Activated naive CD4-positive, alpha-beta T cell treated with anti-CD3 and anti-CD28 coated beads, Interleukin-2, amount 50 U/mL, for 16 hours (primary cell): ENCODE data around the gene FRYL.
"Not testable (repeated sequence)": the region's sequence is repeated elsewhere in the genome, so short reads cannot be mapped to it uniquely, and the experiment has no call there.

ENCODE experiments used
- DNase-seq: peaks from one replicate; pipeline ENCODE4 v3.0.0-alpha.2; 2020

The FRYL gene

DNA sequence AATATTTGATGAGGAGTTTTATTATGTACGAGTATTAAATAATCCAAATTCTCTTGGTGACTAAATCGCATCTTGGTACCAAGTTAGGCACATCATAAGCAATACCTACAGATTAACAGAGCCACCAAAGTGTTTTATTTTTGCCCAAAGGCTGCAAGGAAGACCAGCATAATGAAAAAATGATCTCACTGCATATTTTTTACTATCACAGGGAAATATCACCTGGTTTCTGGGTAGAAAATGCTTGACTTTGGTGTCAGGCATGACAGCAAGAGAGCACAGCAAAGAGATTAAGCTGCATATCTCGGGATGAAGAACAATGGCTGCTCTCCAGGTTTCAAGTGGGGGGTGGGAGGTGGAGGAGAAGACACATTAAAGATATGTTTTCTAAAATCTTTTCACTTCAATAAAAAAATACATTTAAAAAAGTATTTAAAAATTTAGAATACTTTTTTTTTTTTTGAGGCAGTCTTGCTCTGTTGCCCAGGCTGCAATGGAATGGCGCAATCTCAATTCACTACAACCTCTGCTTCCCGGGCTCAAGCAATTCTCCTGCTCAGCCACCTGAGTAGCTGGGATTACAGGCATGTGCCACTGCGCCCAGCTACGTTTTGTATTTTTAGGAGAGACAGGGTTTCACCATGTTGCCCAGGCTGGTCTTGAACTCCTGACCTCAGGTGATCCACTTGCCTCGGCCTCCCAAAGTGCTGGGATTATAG, 86.1 kb downstream of the FRYL start:
- DNase-seq = no peak

DNA sequence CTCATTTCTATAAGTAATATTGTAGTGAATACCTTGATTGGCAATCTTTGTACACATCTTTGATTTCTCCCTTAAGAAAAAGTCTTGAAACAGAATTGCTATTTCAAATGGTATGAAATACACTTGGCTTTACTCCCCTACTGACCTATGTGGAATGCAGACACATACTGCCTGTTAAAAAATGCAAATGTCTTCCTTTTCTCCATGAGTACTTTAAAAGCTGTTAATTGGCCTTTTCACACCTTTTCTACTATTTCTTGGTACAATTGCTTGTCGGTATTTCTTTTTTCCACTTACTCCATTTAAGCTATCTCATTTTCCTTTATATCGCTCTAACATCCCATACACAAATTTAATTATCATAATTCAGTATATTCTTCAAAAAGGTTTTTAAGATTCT, 87.2 kb downstream of the FRYL start:
- no peak for DNase-seq

GRCh38 chr4:48692044-48692443, 88.0 kb downstream of the FRYL start:
- DNase-seq = no peak

GRCh38 chr4:48688953-48689352, 91.1 kb downstream of the FRYL start:
- no peak for DNase-seq

DNA sequence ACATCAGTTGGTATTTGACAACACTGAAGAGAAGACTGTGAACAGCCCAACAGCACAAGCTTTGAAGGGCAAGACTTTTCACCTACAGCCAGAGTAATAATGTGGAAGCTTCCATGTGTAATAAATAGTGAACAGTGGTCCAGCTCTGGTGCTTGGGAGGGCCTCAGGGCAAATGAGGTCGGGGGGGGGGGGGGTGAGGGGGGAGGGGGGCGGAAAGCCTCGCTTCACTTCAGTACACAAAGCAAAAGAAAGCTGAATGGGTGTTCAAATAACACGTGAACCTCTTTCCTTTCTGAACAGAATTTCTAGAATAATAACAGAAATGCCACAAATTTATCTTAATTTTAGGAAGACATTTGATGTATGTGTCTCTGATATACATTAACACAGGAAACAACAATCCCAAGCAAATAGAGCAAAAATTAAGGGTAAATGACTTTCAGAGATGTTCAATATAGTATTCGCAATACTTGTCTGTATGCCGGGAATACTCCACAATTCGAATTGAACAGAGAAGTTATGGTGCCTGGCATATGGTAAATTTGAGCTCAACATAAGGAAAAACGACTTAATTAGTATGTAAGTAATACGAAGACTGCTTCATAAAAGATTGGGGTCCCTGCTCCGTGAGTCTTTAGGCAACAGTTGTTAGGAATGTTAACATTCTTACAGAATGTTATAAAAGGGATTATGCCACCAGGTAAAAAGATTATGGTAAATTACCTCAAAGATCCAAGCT, 92.6 kb downstream of the FRYL start:
- DNase-seq = no peak

DNA sequence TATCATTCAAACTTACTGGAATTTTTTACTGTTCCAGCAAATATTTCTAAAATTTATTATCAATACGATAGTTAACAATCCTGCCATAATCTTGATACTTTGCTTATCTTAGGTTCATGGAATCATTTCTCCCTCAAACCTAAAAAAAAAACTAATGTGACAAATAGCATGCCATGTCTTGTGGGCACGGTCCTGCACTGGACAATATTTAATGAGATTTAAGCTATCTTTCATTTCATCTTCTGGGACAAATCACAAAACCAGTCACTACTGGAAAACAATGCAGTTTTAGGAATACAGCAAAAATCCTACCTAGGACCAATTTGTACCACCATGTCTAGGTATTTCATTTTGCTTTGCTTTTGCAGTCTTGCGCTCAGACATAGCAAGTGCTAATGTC, 93.7 kb downstream of the FRYL start:
- DNase-seq = no peak

DNA sequence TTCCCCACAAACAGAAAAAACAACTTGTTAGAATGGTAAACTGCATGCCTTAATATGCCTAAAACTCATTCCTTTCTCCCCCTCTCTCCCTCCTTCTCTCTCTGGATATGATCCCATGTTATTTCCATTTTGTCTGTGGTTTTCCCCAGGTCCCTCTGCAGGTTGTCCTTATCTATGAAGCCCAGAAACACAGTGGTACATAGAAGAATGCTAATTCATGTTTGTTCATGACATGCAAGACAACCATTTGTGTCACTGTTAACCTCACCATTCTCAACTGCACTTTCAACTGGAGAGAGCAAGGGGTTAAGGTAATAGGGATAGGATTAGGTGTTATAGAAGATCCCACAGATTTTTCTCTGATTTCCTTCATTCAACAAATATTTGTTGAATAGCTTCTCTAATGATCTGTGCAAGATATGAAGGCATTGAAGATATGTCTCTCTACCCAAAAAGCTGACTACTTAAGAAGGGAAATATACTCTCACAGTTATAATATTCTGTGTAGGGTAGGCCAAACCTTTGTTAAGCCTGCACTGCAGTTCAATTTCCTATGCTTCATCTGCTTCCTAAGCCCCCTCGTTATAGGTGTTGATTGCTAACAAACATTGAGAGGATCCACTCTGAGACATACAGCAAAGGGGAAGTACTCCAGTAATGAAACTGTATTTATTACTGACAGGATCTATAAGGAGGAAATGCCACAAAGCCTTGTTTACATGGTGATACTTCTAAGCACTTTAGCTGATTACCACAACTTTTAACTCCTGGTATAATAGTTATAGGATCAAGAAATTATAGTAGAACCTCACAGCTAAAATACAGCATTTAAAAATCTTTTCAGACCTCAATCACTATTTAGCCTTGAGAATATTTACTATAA, 96.1 kb downstream of the FRYL start:
- DNase-seq = no peak

GRCh38 chr4:48682870-48683269, 97.2 kb downstream of the FRYL start:
- DNase-seq = not testable (repeated sequence)

DNA sequence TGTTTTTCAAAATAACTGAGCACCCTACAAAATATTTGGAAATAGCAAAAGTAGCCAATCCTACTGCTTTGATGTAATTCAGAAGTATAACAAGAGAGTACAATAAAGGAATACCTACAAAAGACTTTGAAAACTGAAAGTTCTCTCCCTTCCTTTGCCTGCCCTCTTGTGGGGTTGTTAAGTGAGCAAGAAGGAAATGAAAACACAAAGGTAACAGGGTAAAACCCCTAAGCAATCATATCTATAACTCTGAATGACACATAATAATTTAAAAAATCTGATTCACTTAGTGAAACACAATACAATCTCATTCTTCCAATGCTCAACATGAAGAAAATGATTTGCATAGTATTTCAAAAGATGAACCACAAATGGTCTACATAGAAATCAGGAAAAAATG, 98.2 kb downstream of the FRYL start:
- DNase-seq = peak; percentile 13

GRCh38 chr4:48680848-48681568, 99.1 kb downstream of the FRYL start:
- no peak for DNase-seq

DNA sequence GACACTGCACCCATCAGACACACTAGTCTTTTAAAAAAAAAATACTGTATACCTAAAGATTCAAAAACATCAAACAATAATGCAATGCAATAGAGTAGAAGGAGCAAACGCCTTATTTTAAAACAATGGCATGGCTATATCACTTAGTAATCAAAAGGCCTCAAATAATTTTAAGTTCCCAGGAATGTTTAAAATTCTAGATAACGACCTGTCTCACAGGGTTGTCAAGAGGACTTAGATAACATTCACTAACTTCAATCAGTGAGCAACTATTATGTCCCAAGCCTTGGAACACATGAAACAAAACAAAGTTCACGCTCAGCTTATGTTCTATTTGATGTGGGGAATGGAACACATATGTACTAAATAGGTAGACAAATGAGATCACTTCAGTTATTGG, 106.5 kb downstream of the FRYL start:
- no peak for DNase-seq

DNA sequence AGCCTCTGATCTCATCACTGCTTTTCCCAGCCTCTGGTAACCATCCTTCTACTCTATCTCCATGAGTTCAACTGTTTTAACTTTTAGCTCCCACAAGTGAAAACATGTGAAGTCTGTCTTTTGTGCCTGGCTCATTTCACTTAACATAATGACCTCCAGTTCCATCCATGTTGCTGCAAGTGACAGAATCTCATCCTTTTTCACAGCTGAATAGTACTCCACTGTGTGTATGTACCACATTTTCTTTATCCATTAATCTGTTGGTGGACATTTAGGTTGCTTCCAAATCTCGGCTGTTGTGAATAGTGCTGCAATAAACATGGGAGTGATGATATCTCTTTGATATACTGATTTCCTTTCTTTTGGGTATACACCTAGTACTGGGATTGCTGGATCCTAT, 109.5 kb downstream of the FRYL start:
- no peak for DNase-seq

GRCh38 chr4:48669086-48669485, 111.0 kb downstream of the FRYL start:
- DNase-seq = no peak

DNA sequence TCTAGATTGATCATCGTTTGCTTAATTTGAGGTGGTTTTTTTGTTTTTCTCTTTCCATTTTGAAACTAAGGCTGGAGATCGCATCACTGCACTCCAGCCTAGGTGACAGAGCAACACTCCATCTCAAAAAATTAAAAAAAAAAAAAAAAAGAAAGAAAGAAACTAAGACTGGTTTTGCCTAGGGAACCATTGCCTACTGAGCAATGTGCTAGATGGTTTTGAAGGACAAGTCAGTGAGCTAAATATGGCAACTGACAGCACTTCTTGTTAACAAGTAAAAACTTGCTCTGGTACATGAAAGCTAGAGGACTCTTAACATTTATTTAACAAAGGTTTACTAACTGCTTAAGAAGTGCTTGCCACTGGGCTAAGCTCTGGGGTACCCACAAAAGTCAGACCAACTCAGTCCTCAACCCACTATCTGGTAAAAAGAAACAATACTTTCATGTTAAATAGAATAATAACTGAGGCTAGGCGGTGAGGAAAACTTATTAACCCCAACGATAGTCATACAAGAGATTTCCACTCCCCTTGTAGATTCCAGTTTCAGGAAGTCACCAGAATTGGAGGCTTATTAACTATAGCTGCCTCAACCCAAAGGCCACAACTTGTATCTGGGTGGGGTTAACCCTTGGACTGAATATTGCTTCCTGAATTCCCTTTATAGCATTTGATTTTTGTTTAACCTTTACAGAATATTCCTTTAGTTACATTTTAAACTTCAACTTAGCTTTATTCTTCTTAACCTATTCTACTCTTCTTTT, 111.6 kb downstream of the FRYL start:
- DNase-seq = no peak

DNA sequence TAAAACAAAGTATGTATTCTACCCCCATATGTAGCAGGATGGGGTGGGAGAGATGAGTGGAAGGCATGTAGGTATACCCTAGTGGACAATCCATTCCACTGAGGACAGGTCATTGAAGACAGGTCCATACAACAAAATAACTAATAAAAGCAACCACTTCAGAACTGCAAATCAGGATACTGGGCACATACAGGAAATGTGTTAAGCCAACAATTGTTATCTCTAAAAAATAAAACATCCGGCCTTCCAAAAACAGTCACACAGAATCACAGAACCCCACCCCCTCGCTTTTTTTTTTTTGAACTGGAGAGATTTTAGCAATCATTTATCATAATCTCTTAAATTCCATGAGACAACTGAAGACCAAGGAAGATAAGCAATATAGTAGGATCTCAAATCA, 112.9 kb downstream of the FRYL start:
- no peak for DNase-seq

DNA sequence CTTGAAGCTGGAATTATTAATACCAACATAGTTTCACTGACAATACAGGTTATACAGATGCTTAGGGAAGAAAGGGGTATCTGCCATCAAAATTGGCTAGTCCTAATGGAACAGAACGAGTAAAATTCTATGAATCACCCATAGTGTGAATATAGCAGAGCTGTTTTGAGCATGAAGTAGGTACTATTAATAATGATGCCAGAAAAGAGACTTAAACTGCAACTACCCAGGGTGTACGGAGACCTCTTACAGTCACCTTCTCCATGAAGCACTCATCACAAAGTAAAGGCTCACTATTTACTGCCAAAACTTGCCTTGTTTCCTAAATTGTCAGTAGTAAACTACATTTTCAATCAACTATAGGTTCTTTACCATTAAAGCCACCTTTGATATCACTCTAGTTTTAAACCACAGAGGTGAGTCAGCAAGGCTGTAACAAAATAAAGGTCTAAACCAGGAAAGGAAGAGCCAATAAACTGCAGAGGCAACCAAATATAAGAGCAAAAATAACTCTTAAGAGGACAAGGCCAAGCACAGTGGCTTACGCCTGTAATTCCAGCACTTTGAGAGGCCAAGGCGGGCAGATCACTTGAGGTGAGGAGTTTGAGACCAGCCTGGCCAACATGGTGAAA, 114.4 kb downstream of the FRYL start:
- no peak for DNase-seq

DNA sequence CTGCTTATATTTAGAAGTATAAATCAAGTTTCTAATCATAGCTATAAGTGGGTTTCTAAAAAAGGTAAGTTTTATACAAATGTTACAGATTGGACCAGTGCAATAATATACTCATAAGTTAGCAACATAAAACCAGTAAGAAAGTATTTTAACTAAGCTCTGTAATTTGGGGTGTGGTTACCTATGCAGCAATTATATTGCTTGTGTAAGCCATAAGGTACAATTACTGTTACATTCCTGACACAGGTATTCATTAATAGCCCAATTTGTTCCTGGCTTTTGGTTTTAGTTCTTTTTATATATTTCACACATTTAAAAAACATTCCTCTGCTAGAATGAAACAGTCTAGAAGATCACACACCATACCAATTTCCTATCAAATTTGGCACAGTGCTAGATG, 115.1 kb downstream of the FRYL start:
- no peak for DNase-seq

DNA sequence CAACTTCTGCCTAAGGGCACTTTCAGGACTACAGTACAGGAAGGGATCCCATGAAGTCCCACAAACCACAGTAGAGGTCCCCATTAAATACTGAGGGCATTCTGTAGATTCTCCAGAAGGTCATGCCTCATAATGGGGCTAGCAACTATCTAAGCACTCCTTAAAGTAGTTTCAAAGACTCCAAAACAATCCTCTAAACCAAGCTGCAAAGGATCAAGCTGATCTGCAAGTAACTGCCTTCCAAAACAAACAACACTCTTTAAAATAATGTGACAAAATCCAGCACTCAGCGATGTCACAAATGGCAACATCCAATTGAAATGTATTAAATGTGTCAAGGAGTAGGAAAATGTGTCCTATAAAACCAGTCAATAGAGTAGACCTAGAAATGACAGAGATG, 118.7 kb downstream of the FRYL start:
- no peak for DNase-seq

- DNase-seq = no peak
Measured at GRCh38 chr4:48660347-48660746, 119.7 kb downstream of the FRYL start.

DNA sequence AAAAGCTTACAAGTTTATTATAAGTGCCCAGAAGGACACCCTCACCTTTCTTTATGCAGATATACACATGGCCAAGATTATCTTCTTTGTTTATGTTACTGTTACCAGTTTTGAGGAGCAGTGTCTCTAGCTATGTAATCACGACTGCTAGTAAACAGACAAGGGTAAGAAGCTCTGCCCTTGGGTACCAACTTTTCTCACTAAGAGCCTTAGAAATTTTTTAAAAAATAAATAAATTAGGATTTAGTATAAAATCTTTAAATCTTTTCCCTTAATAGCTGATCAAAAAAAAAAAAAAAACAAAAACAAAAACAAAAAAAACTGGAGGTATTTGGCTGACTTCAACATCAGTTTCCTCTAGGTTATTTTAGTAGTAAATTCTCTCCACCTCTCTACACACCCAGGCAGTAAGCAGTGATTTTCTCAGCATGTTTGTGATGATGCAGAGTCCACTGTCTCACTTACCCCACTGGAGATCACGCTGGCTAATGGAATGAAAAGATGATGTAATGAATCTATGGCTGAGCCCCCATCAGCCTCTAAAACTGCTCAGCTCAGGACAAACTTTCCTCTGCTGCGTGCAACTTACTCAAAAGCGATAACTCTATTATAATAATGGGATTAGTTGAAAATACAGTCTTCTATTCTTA, 125.9 kb downstream of the FRYL start:
- no peak for DNase-seq
